Choroid plexus epithelial cell (primary cell): ENCODE data around the gene CPLX1.
"Not testable (repeated sequence)": the region's sequence is repeated elsewhere in the genome, so short reads cannot be mapped to it uniquely, and the experiment has no call there.

Experiments used
- DNase-seq: peaks from one replicate; pipeline ENCODE4 v3.0.0-alpha.2; 2010; ENCODE audit warnings: low read depth
- H3K4me3 ChIP-seq: 2 replicates; pipeline ENCODE4 v1.5.1; 2011; ENCODE audit warnings: low read depth, mild to moderate bottlenecking, control low read depth, low read length, moderate library complexity
- TF ChIP-seq, protein P1 (sequence below): conservative IDR thresholded peaks from 2 replicates; pipeline ENCODE4 v1.5.1; 2011; ENCODE audit warnings: low read depth, mild to moderate bottlenecking, control low read depth, inconsistent platforms, low read length, moderate library complexity

The CPLX1 gene

DNA sequence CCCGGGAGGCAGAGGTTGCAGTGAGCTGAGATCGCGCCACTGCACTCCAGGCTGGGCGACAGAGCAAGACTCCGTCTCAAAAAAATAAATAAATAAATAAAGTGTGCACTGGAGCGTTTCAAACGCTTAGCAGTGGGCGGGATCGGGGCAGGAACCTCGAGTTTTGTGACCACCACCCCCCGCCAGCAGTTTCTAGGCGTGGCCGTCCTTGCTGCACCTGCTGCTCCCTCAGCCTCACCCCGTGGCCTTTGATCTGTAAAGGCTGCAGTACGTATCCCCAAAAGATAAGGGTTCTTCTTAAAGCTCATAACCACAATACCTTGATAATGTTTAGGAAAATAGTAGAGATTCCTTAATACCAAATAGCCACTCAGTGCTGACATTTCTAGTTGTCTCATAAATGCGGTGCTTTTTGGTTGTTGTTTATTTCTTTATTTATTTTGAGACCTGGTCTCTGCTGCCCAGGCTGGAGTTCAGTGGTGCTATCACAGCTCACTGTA, 87.1 kb downstream of the CPLX1 start:
- DNase-seq, result no peak
- TF ChIP-seq, protein P1, sequence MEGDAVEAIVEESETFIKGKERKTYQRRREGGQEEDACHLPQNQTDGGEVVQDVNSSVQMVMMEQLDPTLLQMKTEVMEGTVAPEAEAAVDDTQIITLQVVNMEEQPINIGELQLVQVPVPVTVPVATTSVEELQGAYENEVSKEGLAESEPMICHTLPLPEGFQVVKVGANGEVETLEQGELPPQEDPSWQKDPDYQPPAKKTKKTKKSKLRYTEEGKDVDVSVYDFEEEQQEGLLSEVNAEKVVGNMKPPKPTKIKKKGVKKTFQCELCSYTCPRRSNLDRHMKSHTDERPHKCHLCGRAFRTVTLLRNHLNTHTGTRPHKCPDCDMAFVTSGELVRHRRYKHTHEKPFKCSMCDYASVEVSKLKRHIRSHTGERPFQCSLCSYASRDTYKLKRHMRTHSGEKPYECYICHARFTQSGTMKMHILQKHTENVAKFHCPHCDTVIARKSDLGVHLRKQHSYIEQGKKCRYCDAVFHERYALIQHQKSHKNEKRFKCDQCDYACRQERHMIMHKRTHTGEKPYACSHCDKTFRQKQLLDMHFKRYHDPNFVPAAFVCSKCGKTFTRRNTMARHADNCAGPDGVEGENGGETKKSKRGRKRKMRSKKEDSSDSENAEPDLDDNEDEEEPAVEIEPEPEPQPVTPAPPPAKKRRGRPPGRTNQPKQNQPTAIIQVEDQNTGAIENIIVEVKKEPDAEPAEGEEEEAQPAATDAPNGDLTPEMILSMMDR, result no peak
- no peak overlapping the region for H3K4me3 ChIP-seq

DNA sequence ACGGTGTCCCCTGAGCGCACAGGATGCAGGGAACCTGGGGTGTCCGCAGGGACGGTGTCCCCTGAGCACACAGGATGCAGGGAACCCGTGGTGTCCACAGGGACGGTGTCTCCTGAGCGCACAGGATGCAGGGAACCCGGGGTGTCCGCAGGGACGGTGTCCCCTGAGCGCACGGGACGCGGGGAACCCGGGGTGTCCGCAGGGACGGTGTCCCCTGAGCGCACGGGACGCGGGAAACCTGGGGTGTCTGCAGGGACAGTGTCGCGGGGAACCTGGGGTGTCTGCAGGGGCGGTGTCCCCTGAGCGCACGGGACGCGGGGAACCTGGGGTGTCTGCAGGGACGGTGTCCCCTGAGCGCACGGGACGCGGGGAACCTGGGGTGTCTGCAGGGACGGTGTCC, 89.4 kb downstream of the CPLX1 start:
- not testable (repeated sequence) for DNase-seq, H3K4me3 ChIP-seq

DNA sequence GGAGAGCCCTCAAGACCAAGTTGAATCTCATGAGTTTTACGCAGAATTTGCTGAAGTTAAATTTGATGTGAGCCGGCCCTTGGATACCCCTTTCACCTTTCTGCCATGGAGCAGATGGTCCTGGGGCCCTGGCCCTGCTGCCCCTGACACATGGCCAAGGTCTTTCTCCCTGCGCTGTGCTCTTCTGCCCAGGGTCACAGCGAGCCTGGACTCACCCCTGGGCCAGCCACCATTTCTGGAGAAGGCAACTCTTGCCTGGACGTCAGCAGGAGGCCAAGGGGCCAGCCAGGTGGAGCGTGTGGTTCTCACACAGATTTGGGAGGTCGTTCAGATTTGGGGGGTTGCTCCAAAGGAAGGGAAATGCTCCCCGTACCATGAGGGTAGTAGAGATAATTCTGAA, 90.3 kb downstream of the CPLX1 start:
- TF ChIP-seq, protein P1, result no peak
- H3K4me3 ChIP-seq, result no peak overlapping the region
- no peak for DNase-seq
